K562 (cell line): ENCODE data around the gene VPS16. TPM values are rescaled to one million over a fixed set of nuclear protein-coding genes. Genes with fewer than 3 reads are reported as not detected.

Experiments
- ATAC-seq: fragments of 200-7000 bp; cut with Tn5 transposase; 3 replicates; pipeline ENCODE4 v1.9.1; 2020; ENCODE audit warnings: moderate library complexity
- Bru-seq: library from RNA; stranded (reverse); fragments of 400-500 nt; gene quantifications from one replicate; lab custom pipeline; 2021; lab: Mats Ljungman, UMichigan
- BruChase-seq, 2 experiments: library from RNA; stranded (reverse); fragments of 400-500 nt; gene quantifications; one replicate each; lab custom pipeline; 2021; lab: Mats Ljungman, UMichigan
- BruUV-seq: library from RNA; stranded (reverse); fragments of 400-500 nt; replicated peaks from 2 replicates; lab custom pipeline; 2021; lab: Mats Ljungman, UMichigan
- CTCF ChIA-PET: fragments of 300-600 bp; formaldehyde crosslinking; extraction: SDS; loops from one replicate; lab custom pipeline; 2021; ENCODE audit warnings: low intra/inter-chr PET ratio; lab: Yijun Ruan, JAX
- POLR2A ChIA-PET: fragments of 300-600, 350-650 bp; sonication (Branson Sonifier 250); formaldehyde crosslinking; extraction: SDS; loops from one replicate; lab custom pipeline; 2021; ENCODE audit warnings: antibody characterized with exemption, inconsistent platforms; lab: Yijun Ruan, JAX
- DNase-seq, 4 experiments: peaks; one replicate each; pipeline versions ENCODE4 v3.0.0 to v3.0.0-alpha.2; 2011 to 2018; ENCODE audit warnings: low spot score in 3 of 4, mixed read lengths in 3 of 4; ENCODE audit errors: extremely low read depth in 1 of 4
- FAIRE-seq: peaks from 2 replicates; lab custom pipeline; 2011; peaks lifted over from hg19 to GRCh38; lab: Jason Lieb, UNC
- H2AFZ ChIP-seq: 2 replicates; pipeline ENCODE4 v1.6.0; 2011; ENCODE audit warnings: low read depth, low read length, control low read depth, inconsistent platforms
- H3K27ac ChIP-seq: fragments of 200-600 bp; 3 replicates; pipeline ENCODE4 v1.8.0; 2011; ENCODE audit warnings: low read depth, mild to moderate bottlenecking, control low read depth, inconsistent platforms, low read length, moderate library complexity, mixed read lengths; ENCODE audit errors: extremely low read depth
- H3K27me3 ChIP-seq, 2 experiments: fragments of 300-600 bp in 1 of 2; 2 replicates in 1 of 2; 3 replicates in 1 of 2; pipeline versions ENCODE4 v1.6.0 to v1.8.0; 2011; ENCODE audit warnings: inconsistent platforms in 2 of 2, low read length in 2 of 2, mild to moderate bottlenecking in 1 of 2, mixed read lengths in 1 of 2, moderate library complexity in 1 of 2; ENCODE audit not compliant: control insufficient read depth in 2 of 2, insufficient read depth in 2 of 2
- H3K36me3 ChIP-seq: fragments of 300-600 bp; 3 replicates; pipeline ENCODE4 v1.8.0; 2011; ENCODE audit warnings: mild to moderate bottlenecking, low read length, inconsistent platforms; ENCODE audit not compliant: control insufficient read depth, insufficient read depth
- H3K4me1 ChIP-seq, 2 experiments: fragments of 200-600 bp in 1 of 2; replicated peaks in 1 of 2; 2 replicates in 1 of 2; 3 replicates in 1 of 2; pipeline versions ENCODE4 v1.5.1 to v1.8.0; 2011; ENCODE audit warnings: inconsistent platforms in 2 of 2, low read length in 2 of 2, mild to moderate bottlenecking in 1 of 2, mixed read lengths in 1 of 2, moderate library complexity in 1 of 2; ENCODE audit not compliant: control insufficient read depth in 2 of 2, insufficient read depth in 2 of 2
- H3K4me2 ChIP-seq: 2 replicates; pipeline ENCODE4 v1.6.1; 2011; ENCODE audit warnings: low read length, control low read depth, inconsistent platforms, mixed read lengths; ENCODE audit not compliant: insufficient read depth
- H3K4me3 ChIP-seq: fragments of 200-600 bp; sonication (generic), shearing (Covaris generic); 2 replicates; pipeline ENCODE4 v1.5.1; 2016; ENCODE audit warnings: control low read depth, inconsistent platforms
- H3K79me2 ChIP-seq: fragments of 200-600 bp; 3 replicates; pipeline ENCODE4 v1.8.0; 2011; ENCODE audit warnings: low read length, inconsistent platforms; ENCODE audit not compliant: control insufficient read depth, insufficient read depth
- H3K9ac ChIP-seq, 2 experiments: 2 replicates each; pipeline versions ENCODE4 v1.6.0 to v1.6.1; 2011; ENCODE audit warnings: low read depth in 2 of 2, low read length in 2 of 2, control low read depth in 1 of 2, inconsistent platforms in 1 of 2, mild to moderate bottlenecking in 1 of 2, mixed read lengths in 1 of 2; ENCODE audit not compliant: insufficient read depth in 1 of 2
- H3K9me1 ChIP-seq: one replicate; pipeline ENCODE4 v1.6.0; 2011; ENCODE audit warnings: inconsistent platforms, mild to moderate bottlenecking, low read length, moderate library complexity; ENCODE audit not compliant: control insufficient read depth, insufficient read depth
- H3K9me3 ChIP-seq: replicated peaks from 2 replicates; pipeline ENCODE4 v1.5.1; 2011; ENCODE audit warnings: low read depth, low read length, inconsistent platforms; ENCODE audit not compliant: control insufficient read depth, insufficient read depth
- H4K20me1 ChIP-seq: replicated peaks from 2 replicates; pipeline ENCODE4 v1.6.1; 2011; ENCODE audit warnings: low read length, inconsistent platforms, mixed read lengths; ENCODE audit not compliant: control insufficient read depth, insufficient read depth
- BRF1 ChIP-seq: IDR thresholded peaks from 3 replicates; pipeline ENCODE4 v1.6.1; 2011; ENCODE audit warnings: borderline replicate concordance, mild to moderate bottlenecking; ENCODE audit not compliant: insufficient read length; ENCODE audit errors: extremely low read depth
- MBD2 ChIP-seq: sonication (generic); IDR thresholded peaks from 2 replicates; pipeline ENCODE4 v1.6.1; 2016; ENCODE audit warnings: low read depth, borderline replicate concordance
- SMARCB1 ChIP-seq: IDR thresholded peaks from 2 replicates; pipeline ENCODE4 v1.6.1; 2011; ENCODE audit warnings: improper control_type of control experiment, low read depth; ENCODE audit not compliant: insufficient read length
- XRCC5 ChIP-seq: fragments of 200-400 bp; formaldehyde crosslinking; IDR thresholded peaks from 2 replicates; pipeline ENCODE4 v1.6.1; 2017; ENCODE audit warnings: low read depth, mild to moderate bottlenecking, low read length
- WGBS: fragments of 100-300 bp; shearing (Covaris generic); methylation state at CpG from one replicate; pipeline ENCODE4 v1.1.6; 2016; ENCODE audit warnings: low coverage, mixed read lengths; ENCODE audit not compliant: insufficient coverage; ENCODE audit errors: missing lambda C conversion rate; 5-methylcytosine and 5-hydroxymethylcytosine counted together
- in situ Hi-C: fragments of 300-500 bp; cut with MboI; formaldehyde crosslinking; loops from 4 replicates; pipeline ENCODE4 v1.15.0; 2018; ENCODE audit warnings: inconsistent platforms, mixed read lengths
- intact Hi-C: fragments of 100-400 bp; cut with micrococcal nuclease; formaldehyde crosslinking; loops from 2 replicates; pipeline ENCODE4 v1.14.2; 2022
- long read RNA-seq, 3 experiments: library from polyadenylated mRNA in 2 of 3; library from RNA in 1 of 3; unstranded in 2 of 3; stranded (forward) in 1 of 3; transcript quantifications; one replicate each; pipeline ENCODE4 v2.0.0, GENCODE V29; 2019 to 2022
- polyA minus RNA-seq, 3 experiments: library from RNA; depleted of rRNA, polyadenylated mRNA; stranded (reverse); fragments of >200 nt; gene quantifications; 2 replicates each; pipeline ENCODE4 v1.2.3, GENCODE V29; 2011
- polyA plus RNA-seq, 8 experiments: library from polyadenylated mRNA; depleted of rRNA in 4 of 8; stranded (reverse) in 5 of 8; unstranded in 3 of 8; fragments of >200 nt; fragmentation: Nextera tagmentation in 2 of 8; fragmentation: Illumina TruSeq in 1 of 8; extraction: Ambion mirVana in 2 of 8; extraction: Trizol in 1 of 8; gene quantifications; 2 replicates each; pipeline versions ENCODE4 v1.2.1 to v1.2.3, GENCODE V29; 2011 to 2014; ENCODE audit warnings: inconsistent platforms in 1 of 8, missing spikeins in 1 of 8
- total RNA-seq, 7 experiments: library from RNA; depleted of rRNA in 6 of 7; stranded (reverse); fragments of >200 nt in 6 of 7; fragmentation: Illumina TruSeq in 2 of 7; extraction: Trizol in 2 of 7; gene quantifications; 2 replicates each; pipeline versions ENCODE4 v1.2.1 to v1.2.3, GENCODE V29; 2011 to 2021; ENCODE audit warnings: low replicate concordance in 1 of 7
- TF ChIP-seq, protein P1 (sequence below): fragments of 450-650 bp; IDR thresholded peaks from 2 replicates; pipeline ENCODE4 v1.6.1; 2016
- TF ChIP-seq, protein P2 (sequence below): fragments of 250-450 bp; sonication (Bioruptor Pico); IDR thresholded peaks from 2 replicates; pipeline ENCODE4 v1.8.0; 2021; ENCODE audit warnings: mild to moderate bottlenecking, moderate library complexity
- TF ChIP-seq, protein P3 (sequence below), 2 experiments: IDR thresholded peaks in 1 of 2; conservative IDR thresholded peaks in 1 of 2; 2 replicates each; pipeline ENCODE4 v1.6.1; 2016; ENCODE audit warnings: low read depth in 2 of 2, mild to moderate bottlenecking in 1 of 2, missing compliant biosample characterization in 1 of 2, missing genetic modification characterization in 1 of 2, moderate library complexity in 1 of 2

The VPS16 gene
- 27.2 and 64.0 TPM in 2 replicates for total RNA-seq (2011; cell fraction: chromatin; rRNA removed; ENCODE audit: low replicate concordance)
- total RNA-seq (2011; cell fraction: nucleolus; rRNA removed), result 34.3 and 43.7 TPM in 2 replicates
- 23.7 and 26.5 TPM in 2 replicates for total RNA-seq (2011; cell fraction: nucleoplasm; rRNA removed)
- total RNA-seq (2014; rRNA removed) (16.7 and 18.7 TPM in 2 replicates), total RNA-seq (2014; rRNA removed; fragmentation: Illumina TruSeq; extraction: Trizol) (7.0 and 11.3 TPM in 2 replicates), total RNA-seq (2015; rRNA removed; fragmentation: Illumina TruSeq; extraction: Trizol) (13.8 and 15.3 TPM in 2 replicates), total RNA-seq (2021) (22.4 and 24.7 TPM in 2 replicates), polyA plus RNA-seq (2011; rRNA removed) (18.0 and 35.5 TPM in 2 replicates), polyA plus RNA-seq (2014; fragmentation: Illumina TruSeq; extraction: Trizol) (14.0 and 15.4 TPM in 2 replicates), polyA plus RNA-seq (2014; fragmentation: Nextera tagmentation; extraction: Ambion mirVana) (10 to 100 TPM in 1 of 2 experiments, 1 to 10 TPM in 1; 6.8 to 10.2 TPM), polyA plus RNA-seq (2014; rRNA removed) (19.2 and 19.6 TPM in 2 replicates), polyA minus RNA-seq (2011; rRNA and poly(A)+ RNA removed) (18.7 and 22.6 TPM in 2 replicates), Bru-seq, nascent RNA (percentile 52 among the genes with signal in this experiment), BruChase-seq, experiment 1, labeled RNA remaining after a 2-hour chase (percentile 47 among the genes with signal in this experiment), BruChase-seq, experiment 2, labeled RNA remaining after a 6-hour chase (percentile 50 among the genes with signal in this experiment)
- 25.3 and 30.6 TPM in 2 replicates for polyA plus RNA-seq (2011; cell fraction: cytosol; rRNA removed)
- polyA plus RNA-seq (2011; cell fraction: nucleus; rRNA removed), result 115 and 170 TPM in 2 replicates
- polyA plus RNA-seq (2012), result 18.7 and 36.5 TPM in 2 replicates
- 15.3 and 31.1 TPM in 2 replicates for polyA minus RNA-seq (2011; cell fraction: cytosol; rRNA and poly(A)+ RNA removed)
- 24.4 and 39.9 TPM in 2 replicates for polyA minus RNA-seq (2011; cell fraction: nucleus; rRNA and poly(A)+ RNA removed)
- long read RNA-seq, experiment 1, transcript VPS16-202 (24 exons, 2,750 nt), result major isoform, 61 of 103 reads
- long read RNA-seq, experiment 1, partial matches to known transcripts, result 12 of 103 reads
- long read RNA-seq, experiment 1, other reads (novel, unspliced or antisense), result 26 of 103 reads
- long read RNA-seq, experiment 2, transcript VPS16-202 (24 exons, 2,750 nt), result major isoform, 5 of 17 reads
- long read RNA-seq, experiment 2, partial matches to known transcripts, result 4 of 17 reads
- long read RNA-seq, experiment 2, other reads (novel, unspliced or antisense), result 8 of 17 reads
- long read RNA-seq, experiment 3, transcript VPS16-202 (24 exons, 2,750 nt), result major isoform, 12 of 18 reads
- long read RNA-seq, experiment 3, partial matches to known transcripts, result 2 of 18 reads
- long read RNA-seq, experiment 3, other reads (novel, unspliced or antisense), result 4 of 18 reads

DNA sequence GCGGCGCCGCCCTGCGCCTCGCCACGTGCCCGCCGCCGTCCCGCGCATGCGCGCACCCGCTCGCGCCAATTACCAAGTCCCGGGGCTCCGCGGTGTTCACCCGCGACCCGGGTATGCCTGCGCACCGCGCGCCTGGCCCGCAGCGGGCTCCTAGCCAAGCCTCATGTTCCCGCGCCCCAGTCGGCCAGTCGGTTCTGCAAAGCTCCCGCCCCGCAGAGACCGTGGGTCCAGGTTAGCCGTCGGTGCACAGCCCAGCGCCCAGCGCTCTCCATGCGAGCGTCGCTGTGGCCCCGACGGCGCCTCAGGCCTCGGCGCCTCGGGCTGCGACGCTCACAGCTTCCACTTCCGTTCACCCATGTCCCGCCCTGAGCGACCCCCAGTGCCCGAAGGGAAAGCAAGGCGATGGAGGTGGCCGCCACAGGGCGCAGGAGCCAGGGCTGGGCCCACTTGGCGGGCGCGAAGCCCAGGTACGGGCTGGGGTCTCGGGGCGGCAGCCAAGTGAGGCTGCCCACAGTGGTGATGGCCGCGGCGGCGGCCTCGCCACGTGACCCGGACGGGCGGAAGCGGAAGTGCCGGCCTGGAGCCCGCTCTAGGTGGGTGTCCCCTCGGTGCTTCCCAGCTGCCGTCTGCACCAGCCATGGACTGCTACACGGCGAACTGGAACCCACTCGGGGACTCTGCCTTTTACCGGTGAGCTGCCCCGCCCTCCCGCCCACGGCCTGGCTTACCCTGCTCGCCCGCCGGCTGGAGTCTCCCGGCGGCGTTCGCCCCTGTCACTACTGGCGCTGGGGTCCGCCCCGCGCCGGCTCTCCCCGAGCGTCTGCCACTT lies at the start of gene VPS16, which contains the start of gene PCED1A:
VPS16 (plus strand) TSS at position 608 of the 829 bp plus-strand sequence; CDS start at position 638, 30 bp downstream.
PCED1A (minus strand) TSS at position 518 of the 829 bp plus-strand sequence. CDS start 743 bp downstream, outside the sequence.
- intact Hi-C loops, result no loop called here
- DNase-seq, result peak; percentile 86 to 93 (median 90)
- H3K27me3 ChIP-seq, result no peaks in the 10 kb centered on the region
- FAIRE-seq, result peak; percentile 79
- H3K27ac ChIP-seq, result peak within 1 kb of the TSS; percentile 88
- no TSS peak for BruUV-seq
- H3K9ac ChIP-seq, result peak within 1 kb of the TSS; percentile 83 to 93
- ATAC-seq, result peak; percentile 100
- POLR2A ChIA-PET, result interaction anchor here (0.8 to 1.1 kb wide), 5 partner anchors 14 to 132 kb away, joined by 3 read pairs; no protein-coding TSS in a partner anchor
- H3K9me3 ChIP-seq, result no peaks in the 10 kb centered on the region
- WGBS, result 9% methylated on average over 27 of the region's 98 CpGs
- H3K9me1 ChIP-seq, result no peaks in the 10 kb centered on the region
- peak within 1 kb of the TSS; percentile 90 for H3K4me2 ChIP-seq
- peaks cover 3% of the 10 kb centered on the region; the same call in 1 of the 3 replicates for H3K79me2 ChIP-seq
- peak within 1 kb of the TSS; percentile 67 for H3K4me3 ChIP-seq
- CTCF ChIA-PET, result interaction anchor here (0.5 kb wide), 1 partner anchor 429 kb away, joined by 6 read pairs; no protein-coding TSS in a partner anchor
- H4K20me1 ChIP-seq, result no peaks in the 10 kb centered on the region
- H2AFZ ChIP-seq, result peak within 1 kb of the TSS; percentile 98
- H3K36me3 ChIP-seq, result no peaks in the 10 kb centered on the region
- peaks cover 9 to 25% of the 10 kb centered on the region in 2 experiments; a peak in 4 of 5 replicates for H3K4me1 ChIP-seq
- in situ Hi-C loops, result no loop called here
- no peak for TF ChIP-seq XRCC5
- TF ChIP-seq MBD2, result peak; percentile 22; the same call in 1 of the 2 replicates
- TF ChIP-seq, protein P1, sequence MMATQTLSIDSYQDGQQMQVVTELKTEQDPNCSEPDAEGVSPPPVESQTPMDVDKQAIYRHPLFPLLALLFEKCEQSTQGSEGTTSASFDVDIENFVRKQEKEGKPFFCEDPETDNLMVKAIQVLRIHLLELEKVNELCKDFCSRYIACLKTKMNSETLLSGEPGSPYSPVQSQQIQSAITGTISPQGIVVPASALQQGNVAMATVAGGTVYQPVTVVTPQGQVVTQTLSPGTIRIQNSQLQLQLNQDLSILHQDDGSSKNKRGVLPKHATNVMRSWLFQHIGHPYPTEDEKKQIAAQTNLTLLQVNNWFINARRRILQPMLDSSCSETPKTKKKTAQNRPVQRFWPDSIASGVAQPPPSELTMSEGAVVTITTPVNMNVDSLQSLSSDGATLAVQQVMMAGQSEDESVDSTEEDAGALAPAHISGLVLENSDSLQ, result peak; percentile 17; the same call in 1 of the 2 replicates
- TF ChIP-seq SMARCB1, result no peak
- no peak for TF ChIP-seq BRF1
- TF ChIP-seq, protein P2, sequence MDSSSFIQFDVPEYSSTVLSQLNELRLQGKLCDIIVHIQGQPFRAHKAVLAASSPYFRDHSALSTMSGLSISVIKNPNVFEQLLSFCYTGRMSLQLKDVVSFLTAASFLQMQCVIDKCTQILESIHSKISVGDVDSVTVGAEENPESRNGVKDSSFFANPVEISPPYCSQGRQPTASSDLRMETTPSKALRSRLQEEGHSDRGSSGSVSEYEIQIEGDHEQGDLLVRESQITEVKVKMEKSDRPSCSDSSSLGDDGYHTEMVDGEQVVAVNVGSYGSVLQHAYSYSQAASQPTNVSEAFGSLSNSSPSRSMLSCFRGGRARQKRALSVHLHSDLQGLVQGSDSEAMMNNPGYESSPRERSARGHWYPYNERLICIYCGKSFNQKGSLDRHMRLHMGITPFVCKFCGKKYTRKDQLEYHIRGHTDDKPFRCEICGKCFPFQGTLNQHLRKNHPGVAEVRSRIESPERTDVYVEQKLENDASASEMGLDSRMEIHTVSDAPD (CRISPR knock-in tag), result no peak
- TF ChIP-seq, protein P3, sequence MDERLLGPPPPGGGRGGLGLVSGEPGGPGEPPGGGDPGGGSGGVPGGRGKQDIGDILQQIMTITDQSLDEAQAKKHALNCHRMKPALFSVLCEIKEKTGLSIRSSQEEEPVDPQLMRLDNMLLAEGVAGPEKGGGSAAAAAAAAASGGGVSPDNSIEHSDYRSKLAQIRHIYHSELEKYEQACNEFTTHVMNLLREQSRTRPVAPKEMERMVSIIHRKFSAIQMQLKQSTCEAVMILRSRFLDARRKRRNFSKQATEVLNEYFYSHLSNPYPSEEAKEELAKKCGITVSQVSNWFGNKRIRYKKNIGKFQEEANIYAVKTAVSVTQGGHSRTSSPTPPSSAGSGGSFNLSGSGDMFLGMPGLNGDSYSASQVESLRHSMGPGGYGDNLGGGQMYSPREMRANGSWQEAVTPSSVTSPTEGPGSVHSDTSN (CRISPR knock-in tag; IDR thresholded peaks at IDR 0.05; ENCODE audit: low read depth), result no peak
- TF ChIP-seq, protein P3 (tag; conservative IDR thresholded peaks at IDR 0.05; ENCODE audit: low read depth), result no peak
